Progenitor cell of endocrine pancreas (in vitro differentiated cells): ENCODE results near the gene KIF4B. TPM values are rescaled to one million over a fixed set of nuclear protein-coding genes. Genes with fewer than 3 reads are reported as not detected.

ENCODE experiments used
- DNase-seq: peaks from one replicate; pipeline ENCODE4 v3.0.0; 2021; ENCODE audit warnings: low spot score; ENCODE audit not compliant: unreplicated experiment
- H3K27ac Mint-ChIP-seq: 2 replicates; pipeline ENCODE4 v1.8.0; 2021; ENCODE audit warnings: mild to moderate bottlenecking, moderate library complexity, mixed read lengths
- H3K27me3 Mint-ChIP-seq: 2 replicates; pipeline ENCODE4 v1.8.0; 2021; ENCODE audit warnings: mixed read lengths
- H3K36me3 Mint-ChIP-seq: 2 replicates; pipeline ENCODE4 v1.8.0; 2022; ENCODE audit warnings: mixed read lengths; ENCODE audit not compliant: insufficient read depth
- H3K4me1 Mint-ChIP-seq: 2 replicates; pipeline ENCODE4 v1.8.0; 2021; ENCODE audit warnings: low read depth, mixed read lengths
- H3K4me3 Mint-ChIP-seq: 2 replicates; pipeline ENCODE4 v1.8.0; 2021; ENCODE audit warnings: low read depth, mild to moderate bottlenecking, moderate library complexity, mixed read lengths
- H3K9me3 Mint-ChIP-seq: 2 replicates; pipeline ENCODE4 v1.8.0; 2021; ENCODE audit warnings: low read depth, mixed read lengths
- CTCF ChIP-seq: fragments of 200-600 bp; sonication (generic); IDR thresholded peaks from one replicate; pipeline ENCODE4 v1.5.0; 2021; ENCODE audit warnings: antibody characterized with exemption, mild to moderate bottlenecking; ENCODE audit not compliant: unreplicated experiment
- total RNA-seq: library from RNA; stranded (reverse); gene quantifications from 2 replicates; pipeline ENCODE4 v1.2.1, GENCODE V29; 2021

Gene KIF4B
- total RNA-seq, 1 donor from 2014 or later = not detected

GRCh38 chr5:154984946-154985516, 28.5 kb upstream of the KIF4B start:
- H3K27me3 Mint-ChIP-seq = no peaks in the 10 kb centered on the region
- no peaks in the 10 kb centered on the region for H3K36me3 Mint-ChIP-seq
- no peak overlapping the region for H3K4me3 Mint-ChIP-seq
- no peak for TF ChIP-seq CTCF
- H3K4me1 Mint-ChIP-seq = no peaks in the 10 kb centered on the region
- DNase-seq = no peak
- no peak overlapping the region for H3K27ac Mint-ChIP-seq
- H3K9me3 Mint-ChIP-seq = no peaks in the 10 kb centered on the region

- Mint-ChIP-seq H3K9me3 (no peaks in the 10 kb centered on the region), H3K27ac (no peak overlapping the region), H3K4me1 (no peaks in the 10 kb centered on the region), H3K4me3 (no peak overlapping the region), H3K36me3 (no peaks in the 10 kb centered on the region), H3K27me3 (no peaks in the 10 kb centered on the region)
- no peak for TF ChIP-seq CTCF
- no peak for DNase-seq
These were observed 27.4 kb upstream of the KIF4B start for GRCh38 chr5:154986151-154986550.

GRCh38 chr5:154989626-154990025, 23.9 kb upstream of the KIF4B start:
- DNase-seq = no peak
- H3K27me3 Mint-ChIP-seq = no peaks in the 10 kb centered on the region
- no peaks in the 10 kb centered on the region for H3K36me3 Mint-ChIP-seq
- TF ChIP-seq CTCF = no peak
- no peak overlapping the region for H3K4me3 Mint-ChIP-seq
- no peaks in the 10 kb centered on the region for H3K4me1 Mint-ChIP-seq
- no peak overlapping the region for H3K27ac Mint-ChIP-seq
- no peaks in the 10 kb centered on the region for H3K9me3 Mint-ChIP-seq

GRCh38 chr5:154993461-154993860, 20.1 kb upstream of the KIF4B start:
- no peaks in the 10 kb centered on the region for H3K27me3 Mint-ChIP-seq

GRCh38 chr5:154995679-154996078, 17.9 kb upstream of the KIF4B start:
- no peak for TF ChIP-seq CTCF
- H3K4me3 Mint-ChIP-seq = no peak overlapping the region
- no peaks in the 10 kb centered on the region for H3K4me1 Mint-ChIP-seq
- H3K36me3 Mint-ChIP-seq = no peaks in the 10 kb centered on the region
- no peak overlapping the region for H3K27ac Mint-ChIP-seq
- H3K9me3 Mint-ChIP-seq = peaks cover 3% of the 10 kb centered on the region
- no peaks in the 10 kb centered on the region for H3K27me3 Mint-ChIP-seq
- DNase-seq = no peak

More at GRCh38 chr5:154993461-154993860, 20.1 kb upstream of the KIF4B start:
- DNase-seq = no peak
- Mint-ChIP-seq H3K4me3 (no peak overlapping the region), H3K9me3 (no peaks in the 10 kb centered on the region), H3K4me1 (no peaks in the 10 kb centered on the region), H3K27ac (no peak overlapping the region), H3K36me3 (no peaks in the 10 kb centered on the region)
- TF ChIP-seq CTCF = no peak
